Thoracic aorta (tissue), 2 donors: ENCODE data around the gene ZNF226. TPM values are rescaled to one million over a fixed set of nuclear protein-coding genes. Genes with fewer than 3 reads are reported as not detected.
"Not testable (repeated sequence)": the region's sequence is repeated elsewhere in the genome, so short reads cannot be mapped to it uniquely, and the experiment has no call there.

ENCODE experiments used
- ATAC-seq: fragments of 150-250 bp; one replicate; pipeline ENCODE4 v1.8.0; 2017; ENCODE audit warnings: low read depth; ENCODE audit not compliant: insufficient number of reproducible peaks, low FRiP score
- DNase-seq: peaks from one replicate; pipeline ENCODE4 v3.0.0-alpha.2; 2020; ENCODE audit warnings: low spot score
- H3K27ac ChIP-seq, 2 donors: fragments of 200-600 bp; sonication (generic); 1 replicate in 1 of 2; 2 replicates in 1 of 2; pipeline ENCODE4 v1.5.1; 2016; ENCODE audit warnings: mild to moderate bottlenecking in 2 of 2, moderate library complexity in 2 of 2
- H3K27me3 ChIP-seq: fragments of 200-600 bp; sonication (generic); replicated peaks from 2 replicates; pipeline ENCODE4 v1.6.0; 2016; ENCODE audit warnings: mild to moderate bottlenecking; ENCODE audit not compliant: insufficient read depth
- H3K36me3 ChIP-seq: fragments of 200-600 bp; sonication (generic); one replicate; pipeline ENCODE4 v1.5.1; 2016
- H3K4me1 ChIP-seq, 2 donors: fragments of 200-600 bp; sonication (generic); 1 replicate in 1 of 2; 2 replicates in 1 of 2; pipeline versions ENCODE4 v1.5.1 to v1.6.0; 2016; ENCODE audit warnings: low read depth in 2 of 2, mild to moderate bottlenecking in 1 of 2; ENCODE audit not compliant: control insufficient read depth in 1 of 2
- H3K4me3 ChIP-seq: fragments of 200-600 bp; sonication (generic); 2 replicates; pipeline ENCODE4 v1.5.1; 2016; ENCODE audit warnings: mild to moderate bottlenecking
- H3K9me3 ChIP-seq: fragments of 200-600 bp; sonication (generic); 2 replicates; pipeline ENCODE4 v1.5.1; 2016
- CTCF ChIP-seq: fragments of 200-600 bp; sonication (generic); IDR thresholded peaks from one replicate; pipeline ENCODE4 v1.5.1; 2019; ENCODE audit warnings: antibody characterized with exemption
- total RNA-seq, 2 donors: library from RNA; depleted of rRNA; stranded (reverse); fragments of >200 nt; gene quantifications; one replicate each; pipeline versions ENCODE4 v1.1.0 to v1.2.3, GENCODE V29; 2016

The ZNF226 gene
- total RNA-seq, 2 donors from 2014 or later, result 9.7 to 14.6 TPM

- no peak for DNase-seq
- H3K4me1 ChIP-seq, result no peaks in the 10 kb centered on the region
- H3K27ac ChIP-seq, result no peak overlapping the region
- H3K9me3 ChIP-seq, result peaks cover 13% of the 10 kb centered on the region
- no peaks in the 10 kb centered on the region for H3K27me3 ChIP-seq
- ATAC-seq, result no peak
- H3K36me3 ChIP-seq, result peaks cover 80% of the 10 kb centered on the region
- no peak for TF ChIP-seq CTCF
- no peak overlapping the region for H3K4me3 ChIP-seq
Measured at GRCh38 chr19:44149776-44150175, 15.1 kb upstream of the ZNF226 start.

GRCh38 chr19:44151491-44151890, 13.4 kb upstream of the ZNF226 start:
- Histone ChIP-seq H3K27ac (no peak overlapping the region), H3K36me3 (peaks cover 75% of the 10 kb centered on the region), H3K4me3 (no peak overlapping the region), H3K4me1 (no peaks in the 10 kb centered on the region), H3K9me3 (peaks cover 30% of the 10 kb centered on the region), H3K27me3 (no peaks in the 10 kb centered on the region)
- TF ChIP-seq CTCF, result no peak
- ATAC-seq (no peak), DNase-seq (no peak)

- no peak for DNase-seq
- Histone ChIP-seq H3K9me3 (peaks cover 79% of the 10 kb centered on the region), H3K4me3 (no peak overlapping the region), H3K27me3 (no peaks in the 10 kb centered on the region), H3K4me1 (no peaks in the 10 kb centered on the region), H3K27ac (no peak overlapping the region), H3K36me3 (peaks cover 47% of the 10 kb centered on the region)
- TF ChIP-seq CTCF, result no peak
- no peak for ATAC-seq
Measured at GRCh38 chr19:44156475-44156874, 8.4 kb upstream of the ZNF226 start.

- no peak overlapping the region for H3K27ac ChIP-seq
- peaks cover 45% of the 10 kb centered on the region for H3K9me3 ChIP-seq
- H3K4me1 ChIP-seq, result peaks cover 10 to 15% of the 10 kb centered on the region in 2 donors
- DNase-seq (no peak), ATAC-seq (no peak)
- no peaks in the 10 kb centered on the region for H3K27me3 ChIP-seq
- H3K36me3 ChIP-seq, result peaks cover 11% of the 10 kb centered on the region
- no peak overlapping the region for H3K4me3 ChIP-seq
- no peak for TF ChIP-seq CTCF
Measured at GRCh38 chr19:44163789-44164188, 1.1 kb upstream of the ZNF226 start.

- TF ChIP-seq CTCF, result no peak
- H3K9me3 ChIP-seq, result peaks cover 39% of the 10 kb centered on the region
- ATAC-seq, result no peak
- H3K27me3 ChIP-seq, result no peaks in the 10 kb centered on the region
- no peak for DNase-seq
- peak overlapping the region; percentile 88 to 93 for H3K27ac ChIP-seq
- H3K4me1 ChIP-seq, result peaks cover 10 to 15% of the 10 kb centered on the region in 2 donors
- peak overlapping the region; percentile 96 for H3K4me3 ChIP-seq
- H3K36me3 ChIP-seq, result peaks cover 16% of the 10 kb centered on the region
Measured at GRCh38 chr19:44164327-44164672, 600 bp upstream of the ZNF226 start.

- H3K36me3 ChIP-seq, result peaks cover 75% of the 10 kb centered on the region
- not testable (repeated sequence) for H3K27ac ChIP-seq, H3K4me3 ChIP-seq, H3K4me1 ChIP-seq, DNase-seq, H3K27me3 ChIP-seq, ATAC-seq
- H3K9me3 ChIP-seq, result peaks cover 65% of the 10 kb centered on the region
Measured at GRCh38 chr19:44170660-44171059, 5.8 kb downstream of the ZNF226 start.
